Sigmoid colon (tissue), 7 donors: ENCODE results near the gene FAR2. TPM values are rescaled to one million over a fixed set of nuclear protein-coding genes. Genes with fewer than 3 reads are reported as not detected.
"Not testable (repeated sequence)": the region's sequence is repeated elsewhere in the genome, so short reads cannot be mapped to it uniquely, and the experiment has no call there.

ENCODE experiments used
- DNase-seq: peaks from one replicate; pipeline ENCODE4 v3.0.0-alpha.2; 2019
- H3K27ac ChIP-seq, 4 donors: fragments of 200-600 bp; sonication (generic); one replicate each; pipeline ENCODE4 v1.5.1; 2016 to 2019; ENCODE audit warnings: mild to moderate bottlenecking in 1 of 4
- H3K27me3 ChIP-seq, 3 donors: fragments of 200-600 bp; sonication (generic); one replicate each; pipeline ENCODE4 v1.5.1; 2019; ENCODE audit warnings: mild to moderate bottlenecking in 1 of 3
- H3K36me3 ChIP-seq, 4 donors: fragments of 200-600 bp; sonication (generic); one replicate each; pipeline ENCODE4 v1.5.1; 2016 to 2019
- H3K4me1 ChIP-seq, 4 donors: fragments of 200-600 bp; sonication (generic); one replicate each; pipeline ENCODE4 v1.5.1; 2017 to 2019
- H3K4me3 ChIP-seq, 4 donors: fragments of 200-600 bp; sonication (generic); one replicate each; pipeline ENCODE4 v1.5.1; 2017 to 2019; ENCODE audit warnings: mild to moderate bottlenecking in 2 of 4, moderate library complexity in 1 of 4
- H3K9me3 ChIP-seq, 4 donors: fragments of 200-600 bp in 3 of 4; sonication (generic) in 3 of 4; one replicate each; pipeline versions ENCODE4 v1.5.1 to v1.6.1; 2013 to 2019
- EP300 ChIP-seq, 4 donors: sonication (generic); formaldehyde crosslinking; IDR thresholded peaks; one replicate each; pipeline ENCODE4 v1.6.1; 2017; ENCODE audit warnings: antibody characterized with exemption in 4 of 4
- POLR2A ChIP-seq, 2 donors: fragments of 450-650 bp; IDR thresholded peaks; one replicate each; pipeline ENCODE4 v1.6.1; 2016; ENCODE audit warnings: antibody characterized with exemption in 2 of 2, mild to moderate bottlenecking in 2 of 2, moderate library complexity in 2 of 2
- POLR2AphosphoS5 ChIP-seq, 4 donors: sonication (generic); formaldehyde crosslinking; IDR thresholded peaks; one replicate each; pipeline ENCODE4 v1.6.1; 2017; ENCODE audit warnings: antibody characterized with exemption in 4 of 4
- WGBS, 2 donors: extraction: QIAGEN DNeasy Blood & Tissue Kit; methylation state at CpG; one replicate each; pipeline ENCODE4 v1.1.7; 2013; 5-methylcytosine and 5-hydroxymethylcytosine counted together
- intact Hi-C: fragments of 100-400 bp; cut with DNase I; formaldehyde crosslinking; loops from one replicate; pipeline ENCODE4 v1.15.1; 2023
- polyA plus RNA-seq, 3 donors: library from polyadenylated mRNA; stranded (reverse); fragments of 200-250 nt; gene quantifications; one replicate each; pipeline ENCODE4 v1.2.3, GENCODE V29; 2013
- total RNA-seq, 4 donors: library from RNA; depleted of rRNA; stranded (reverse); fragments of >200 nt; gene quantifications; one replicate each; pipeline ENCODE4 v1.1.0, GENCODE V29; 2016
- TF ChIP-seq, protein P1 (sequence below), 4 experiments: fragments of 450-650 bp in 3 of 4; fragments of 200-600 bp in 1 of 4; IDR thresholded peaks; one replicate each; pipeline ENCODE4 v1.5.1; 2016 to 2019; ENCODE audit warnings: antibody characterized with exemption in 4 of 4, mild to moderate bottlenecking in 3 of 4, moderate library complexity in 2 of 4
- donor health status: healthy with polysubstance abuse.
- donor health status: Bipolar disorder and iron deficiency.
- donor health status: healthy.

The FAR2 gene
- total and polyA plus RNA-seq, 7 donors: 11.1 to 46.7 (median 13.0) TPM

DNA sequence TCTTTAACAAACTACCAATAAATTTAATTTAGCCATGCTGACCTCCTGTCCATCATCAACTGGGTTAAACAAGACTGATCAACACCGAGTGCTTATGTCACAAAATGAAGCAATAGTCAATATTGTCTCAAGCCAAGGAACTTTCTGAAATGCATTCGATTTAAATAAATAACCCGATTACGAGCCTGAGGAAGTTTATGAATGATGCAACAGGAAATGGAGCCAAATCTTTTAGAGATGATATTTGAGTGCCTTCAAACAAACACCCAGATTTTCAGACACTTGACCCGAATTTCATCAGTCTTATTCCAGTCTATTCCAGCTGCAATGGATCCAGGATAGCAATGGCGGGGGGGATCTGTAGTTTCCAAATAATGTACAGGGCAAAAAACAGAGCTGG is 27.9 kb downstream of the FAR2 start:
- H3K27me3 ChIP-seq: no peaks in the 10 kb centered on the region
- intact Hi-C loops: no loop called here
- H3K9me3 ChIP-seq: no peaks in the 10 kb centered on the region
- no peak overlapping the region for H3K4me3 ChIP-seq
- H3K36me3 ChIP-seq: peaks cover 0 to under 1% (median 0%) of the 10 kb centered on the region in 4 donors
- no peak overlapping the region for H3K27ac ChIP-seq
- DNase-seq: no peak
- H3K4me1 ChIP-seq: no peaks in the 10 kb centered on the region
- TF ChIP-seq EP300 (IDR thresholded peaks at IDR 0.05) (no peak), POLR2A (IDR thresholded peaks at IDR 0.05) (no peak), POLR2AphosphoS5 (IDR thresholded peaks at IDR 0.05) (no peak)
- TF ChIP-seq, protein P1, sequence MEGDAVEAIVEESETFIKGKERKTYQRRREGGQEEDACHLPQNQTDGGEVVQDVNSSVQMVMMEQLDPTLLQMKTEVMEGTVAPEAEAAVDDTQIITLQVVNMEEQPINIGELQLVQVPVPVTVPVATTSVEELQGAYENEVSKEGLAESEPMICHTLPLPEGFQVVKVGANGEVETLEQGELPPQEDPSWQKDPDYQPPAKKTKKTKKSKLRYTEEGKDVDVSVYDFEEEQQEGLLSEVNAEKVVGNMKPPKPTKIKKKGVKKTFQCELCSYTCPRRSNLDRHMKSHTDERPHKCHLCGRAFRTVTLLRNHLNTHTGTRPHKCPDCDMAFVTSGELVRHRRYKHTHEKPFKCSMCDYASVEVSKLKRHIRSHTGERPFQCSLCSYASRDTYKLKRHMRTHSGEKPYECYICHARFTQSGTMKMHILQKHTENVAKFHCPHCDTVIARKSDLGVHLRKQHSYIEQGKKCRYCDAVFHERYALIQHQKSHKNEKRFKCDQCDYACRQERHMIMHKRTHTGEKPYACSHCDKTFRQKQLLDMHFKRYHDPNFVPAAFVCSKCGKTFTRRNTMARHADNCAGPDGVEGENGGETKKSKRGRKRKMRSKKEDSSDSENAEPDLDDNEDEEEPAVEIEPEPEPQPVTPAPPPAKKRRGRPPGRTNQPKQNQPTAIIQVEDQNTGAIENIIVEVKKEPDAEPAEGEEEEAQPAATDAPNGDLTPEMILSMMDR (IDR thresholded peaks at IDR 0.05): no peak
- WGBS, 2 donors: 66 to 76% methylated on average over 6 of the region's 6 CpGs

DNA sequence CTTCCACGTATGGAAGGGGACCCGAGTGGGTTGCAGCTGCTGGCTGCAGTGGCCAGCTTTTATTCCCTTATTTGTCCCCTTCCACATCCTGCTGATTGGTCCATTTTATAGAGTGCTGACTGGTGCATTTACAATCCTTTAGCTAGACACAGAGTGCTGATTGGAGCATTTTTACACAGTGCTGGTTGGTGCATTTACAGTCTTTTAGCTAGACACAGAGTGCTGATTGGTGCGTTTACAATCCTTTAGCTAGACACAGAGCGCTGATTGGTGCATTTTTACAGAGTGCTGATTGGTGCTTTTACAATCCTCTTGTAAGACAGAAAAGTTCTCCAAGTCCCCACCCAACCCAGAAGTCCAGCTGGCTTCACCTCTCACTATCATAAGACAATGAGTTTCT is 33.2 kb downstream of the FAR2 start:
- H3K4me1 ChIP-seq, H3K27ac ChIP-seq, DNase-seq, H3K27me3 ChIP-seq, H3K36me3 ChIP-seq, intact Hi-C loops, H3K4me3 ChIP-seq, H3K9me3 ChIP-seq: not testable (repeated sequence)
- WGBS, 2 donors: 97 to 98% methylated on average over 4 of the region's 4 CpGs

DNA sequence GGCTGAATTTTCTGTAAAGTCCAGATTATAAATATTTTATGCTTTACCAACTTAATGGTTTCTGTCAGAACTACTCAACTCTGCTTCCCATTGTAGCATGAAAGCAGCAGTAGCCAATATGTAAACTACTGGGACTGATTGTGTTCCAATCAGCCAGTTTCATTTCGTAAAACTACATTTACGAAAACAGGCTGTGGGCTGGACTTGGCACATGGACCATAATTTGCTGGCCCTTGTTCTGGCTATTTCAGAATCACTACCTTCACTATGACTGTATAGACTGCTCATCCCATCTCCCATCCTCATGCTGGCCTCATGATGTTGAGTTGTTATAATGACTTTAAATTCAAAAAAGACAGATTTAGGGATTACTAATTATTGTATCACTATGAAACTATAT is 38.7 kb downstream of the FAR2 start:
- no peaks in the 10 kb centered on the region for H3K36me3 ChIP-seq
- TF ChIP-seq POLR2AphosphoS5 (IDR thresholded peaks at IDR 0.05) (no peak), POLR2A (IDR thresholded peaks at IDR 0.05) (no peak), EP300 (IDR thresholded peaks at IDR 0.05) (no peak)
- TF ChIP-seq, protein P1 (IDR thresholded peaks at IDR 0.05): no peak
- no peak for DNase-seq
- intact Hi-C loops: no loop called here
- 82 to 83% methylated on average over 2 of the region's 2 CpGs for WGBS, 2 donors
- H3K9me3 ChIP-seq: no peaks in the 10 kb centered on the region
- no peak overlapping the region for H3K4me3 ChIP-seq
- H3K27me3 ChIP-seq: no peaks in the 10 kb centered on the region
- H3K27ac ChIP-seq: no peak overlapping the region
- no peaks in the 10 kb centered on the region for H3K4me1 ChIP-seq

DNA sequence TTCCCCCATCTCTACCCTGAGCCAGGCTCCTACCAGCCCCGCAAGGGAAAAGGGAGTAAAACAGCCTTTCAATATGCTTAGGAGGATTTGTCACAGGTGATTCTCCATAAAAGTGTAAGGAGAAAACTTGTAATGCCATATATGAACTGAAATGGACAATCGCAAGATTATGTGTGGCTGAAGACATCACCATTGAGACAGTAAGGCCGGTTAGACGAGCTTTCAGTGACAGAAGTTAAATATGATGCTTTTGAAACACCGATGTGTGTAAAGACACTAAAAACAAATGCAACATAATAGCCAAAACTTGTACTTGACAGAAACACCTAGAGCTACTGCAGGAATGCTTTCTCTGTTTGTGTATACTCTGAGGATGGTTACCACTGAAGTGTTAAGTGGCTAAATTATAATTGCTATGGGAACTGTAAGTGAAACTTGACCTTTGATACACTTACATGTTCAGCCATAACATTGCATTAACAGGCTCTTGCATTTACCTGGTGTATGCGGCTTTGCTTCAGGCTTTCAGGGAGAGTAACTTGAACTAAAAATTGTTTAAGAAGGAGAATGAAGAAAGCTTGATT is 42.3 kb downstream of the FAR2 start:
- Histone ChIP-seq H3K27me3 (no peaks in the 10 kb centered on the region), H3K27ac (no peak overlapping the region), H3K36me3 (no peaks in the 10 kb centered on the region), H3K9me3 (no peaks in the 10 kb centered on the region), H3K4me1 (no peaks in the 10 kb centered on the region), H3K4me3 (no peak overlapping the region)
- no peak for DNase-seq
- intact Hi-C loops: no loop called here
- 21 to 77% methylated on average over 6 of the region's 6 CpGs for WGBS, 2 donors
- no peak for TF ChIP-seq EP300 (IDR thresholded peaks at IDR 0.05)
- TF ChIP-seq POLR2A (IDR thresholded peaks at IDR 0.05): no peak
- TF ChIP-seq, protein P1 (IDR thresholded peaks at IDR 0.05): no peak
- TF ChIP-seq POLR2AphosphoS5 (IDR thresholded peaks at IDR 0.05): no peak

DNA sequence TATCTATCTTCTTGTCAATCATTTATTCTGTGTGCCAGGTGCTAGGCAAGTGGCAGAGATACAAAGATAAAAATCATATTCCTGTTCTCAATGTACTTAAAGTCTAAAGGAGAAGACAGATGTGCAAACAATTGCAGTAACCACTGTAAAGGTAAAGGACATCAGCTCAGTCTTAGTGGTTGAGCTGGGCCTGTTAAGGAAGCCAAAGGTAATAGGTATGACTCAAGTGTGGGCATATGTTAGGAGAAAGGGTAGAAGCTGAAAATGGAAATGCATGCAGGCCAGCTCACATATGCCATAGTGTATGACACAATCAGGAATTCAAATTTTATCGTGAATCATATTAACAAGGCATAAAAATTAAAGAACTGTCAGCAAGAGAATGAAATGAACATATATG is 49.8 kb downstream of the FAR2 start:
- no peak overlapping the region for H3K27ac ChIP-seq
- intact Hi-C loops: no loop called here
- TF ChIP-seq, protein P1 (IDR thresholded peaks at IDR 0.05): no peak
- TF ChIP-seq POLR2A (IDR thresholded peaks at IDR 0.05) (no peak), EP300 (IDR thresholded peaks at IDR 0.05) (no peak), POLR2AphosphoS5 (IDR thresholded peaks at IDR 0.05) (no peak)

More for the DNA sequence above, 49.8 kb downstream of the FAR2 start:
- no peak for DNase-seq
- no peaks in the 10 kb centered on the region for H3K36me3 ChIP-seq
- H3K9me3 ChIP-seq: no peaks in the 10 kb centered on the region
- 87 to 98% methylated on average over 1 of the region's 1 CpG for WGBS, 2 donors
- no peak overlapping the region for H3K4me3 ChIP-seq
- no peaks in the 10 kb centered on the region for H3K27me3 ChIP-seq
- no peaks in the 10 kb centered on the region for H3K4me1 ChIP-seq
